DND-41 (cell line): Measurements from ENCODE around the gene EDN3.

ENCODE experiments used
- ATAC-seq: fragments of 200-7000 bp; cut with Tn5 transposase; 3 replicates; pipeline ENCODE4 v1.9.1; 2021; ENCODE audit warnings: low read depth; ENCODE audit not compliant: insufficient read depth
- DNase-seq: peaks from one replicate; pipeline ENCODE4 v3.0.0-alpha.2; 2020
- H2AFZ ChIP-seq: 2 replicates; pipeline ENCODE4 v1.6.0; 2012; ENCODE audit warnings: low read depth, low read length
- H3K27ac ChIP-seq: 2 replicates; pipeline ENCODE4 v1.5.1; 2012; ENCODE audit warnings: low read length, inconsistent platforms
- H3K27me3 ChIP-seq: fragments of 200-600 bp; sonication (generic); 2 replicates; pipeline ENCODE4 v1.6.0; 2012; ENCODE audit warnings: low read length, mild to moderate bottlenecking, inconsistent platforms; ENCODE audit not compliant: insufficient read depth, poor library complexity
- H3K36me3 ChIP-seq: 2 replicates; pipeline ENCODE4 v1.5.1; 2012; ENCODE audit warnings: low read length, inconsistent platforms; ENCODE audit not compliant: insufficient read depth
- H3K4me1 ChIP-seq: 2 replicates; pipeline ENCODE4 v1.5.1; 2012; ENCODE audit warnings: mild to moderate bottlenecking, low read length; ENCODE audit not compliant: insufficient read depth
- H3K4me2 ChIP-seq: 2 replicates; pipeline ENCODE4 v1.6.0; 2012; ENCODE audit warnings: mild to moderate bottlenecking, moderate library complexity, low read length, inconsistent platforms; ENCODE audit not compliant: insufficient read depth
- H3K4me3 ChIP-seq, 2 experiments: fragments of 200-600 bp in 1 of 2; shearing (Covaris generic) in 1 of 2; 2 replicates each; pipeline ENCODE4 v1.5.1; 2012 to 2016; ENCODE audit warnings: inconsistent platforms in 2 of 2, low read length in 2 of 2, mild to moderate bottlenecking in 2 of 2, low read depth in 1 of 2, moderate library complexity in 1 of 2
- H3K79me2 ChIP-seq: 2 replicates; pipeline ENCODE4 v1.6.0; 2012; ENCODE audit warnings: low read length, inconsistent platforms; ENCODE audit not compliant: insufficient read depth
- H3K9ac ChIP-seq: 2 replicates; pipeline ENCODE4 v1.6.0; 2012; ENCODE audit warnings: low read depth, mild to moderate bottlenecking, inconsistent platforms, low read length, moderate library complexity
- H3K9me3 ChIP-seq: 2 replicates; pipeline ENCODE4 v1.5.1; 2012; ENCODE audit warnings: low read length, moderate library complexity, mild to moderate bottlenecking, inconsistent platforms; ENCODE audit not compliant: insufficient read depth, severe bottlenecking
- H4K20me1 ChIP-seq: 2 replicates; pipeline ENCODE4 v1.6.0; 2012; ENCODE audit warnings: low read length; ENCODE audit not compliant: insufficient read depth
- EZH2 ChIP-seq: IDR thresholded peaks from 3 replicates; pipeline ENCODE4 v1.6.1; 2012; ENCODE audit warnings: borderline replicate concordance, low read depth, mild to moderate bottlenecking, moderate library complexity, low read length, inconsistent platforms; ENCODE audit not compliant: severe bottlenecking
- TF ChIP-seq, protein P1 (sequence below): IDR thresholded peaks from 2 replicates; pipeline ENCODE4 v1.5.1; 2012; ENCODE audit warnings: borderline replicate concordance, low read length, moderate library complexity, mild to moderate bottlenecking; ENCODE audit not compliant: poor library complexity, severe bottlenecking; ENCODE audit errors: extremely low read depth

Gene EDN3

DNA sequence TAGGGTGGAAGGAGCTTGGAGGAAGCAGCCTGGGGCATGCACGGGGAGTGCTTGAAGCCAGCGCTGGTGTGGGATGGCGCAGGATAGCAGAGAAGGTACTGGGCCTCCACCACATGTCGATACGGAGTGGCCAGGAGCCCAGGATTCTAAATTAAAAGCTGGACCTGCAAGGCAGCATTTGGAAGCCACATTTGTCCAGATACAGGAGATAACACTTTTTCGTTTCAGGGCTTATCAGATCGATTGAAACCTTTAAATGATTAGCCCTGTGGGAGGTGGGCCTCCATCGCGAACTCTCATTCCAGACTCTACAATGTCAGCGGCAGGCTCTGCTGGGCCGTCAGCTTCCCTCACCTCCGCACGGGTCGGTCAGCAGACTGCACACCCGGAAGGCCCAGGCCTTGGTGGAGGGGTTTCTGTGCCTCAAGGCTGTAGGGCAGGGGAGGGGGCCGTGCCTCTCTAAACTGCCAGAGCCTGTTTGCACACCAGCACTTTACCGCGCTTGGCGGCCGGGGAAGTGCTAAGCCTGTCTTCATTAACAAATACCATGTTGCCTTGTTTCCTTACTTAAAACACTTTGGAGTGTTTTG is 17.9 kb downstream of the EDN3 start:
- peaks cover 8% of the 10 kb centered on the region for H3K27me3 ChIP-seq
- H2AFZ ChIP-seq: no peak overlapping the region
- no peak overlapping the region for H3K9ac ChIP-seq
- peaks cover 2% of the 10 kb centered on the region; the same call in 1 of the 2 replicates for H4K20me1 ChIP-seq
- H3K4me3 ChIP-seq: no peak overlapping the region
- no peak for ATAC-seq
- no peak overlapping the region for H3K27ac ChIP-seq
- H3K9me3 ChIP-seq: no peaks in the 10 kb centered on the region
- H3K4me1 ChIP-seq: no peaks in the 10 kb centered on the region
- TF ChIP-seq, protein P1, sequence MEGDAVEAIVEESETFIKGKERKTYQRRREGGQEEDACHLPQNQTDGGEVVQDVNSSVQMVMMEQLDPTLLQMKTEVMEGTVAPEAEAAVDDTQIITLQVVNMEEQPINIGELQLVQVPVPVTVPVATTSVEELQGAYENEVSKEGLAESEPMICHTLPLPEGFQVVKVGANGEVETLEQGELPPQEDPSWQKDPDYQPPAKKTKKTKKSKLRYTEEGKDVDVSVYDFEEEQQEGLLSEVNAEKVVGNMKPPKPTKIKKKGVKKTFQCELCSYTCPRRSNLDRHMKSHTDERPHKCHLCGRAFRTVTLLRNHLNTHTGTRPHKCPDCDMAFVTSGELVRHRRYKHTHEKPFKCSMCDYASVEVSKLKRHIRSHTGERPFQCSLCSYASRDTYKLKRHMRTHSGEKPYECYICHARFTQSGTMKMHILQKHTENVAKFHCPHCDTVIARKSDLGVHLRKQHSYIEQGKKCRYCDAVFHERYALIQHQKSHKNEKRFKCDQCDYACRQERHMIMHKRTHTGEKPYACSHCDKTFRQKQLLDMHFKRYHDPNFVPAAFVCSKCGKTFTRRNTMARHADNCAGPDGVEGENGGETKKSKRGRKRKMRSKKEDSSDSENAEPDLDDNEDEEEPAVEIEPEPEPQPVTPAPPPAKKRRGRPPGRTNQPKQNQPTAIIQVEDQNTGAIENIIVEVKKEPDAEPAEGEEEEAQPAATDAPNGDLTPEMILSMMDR: no peak
- no peak for TF ChIP-seq EZH2
- H3K79me2 ChIP-seq: no peaks in the 10 kb centered on the region
- no peak overlapping the region for H3K4me2 ChIP-seq
- H3K36me3 ChIP-seq: no peaks in the 10 kb centered on the region
- no peak for DNase-seq

DNA sequence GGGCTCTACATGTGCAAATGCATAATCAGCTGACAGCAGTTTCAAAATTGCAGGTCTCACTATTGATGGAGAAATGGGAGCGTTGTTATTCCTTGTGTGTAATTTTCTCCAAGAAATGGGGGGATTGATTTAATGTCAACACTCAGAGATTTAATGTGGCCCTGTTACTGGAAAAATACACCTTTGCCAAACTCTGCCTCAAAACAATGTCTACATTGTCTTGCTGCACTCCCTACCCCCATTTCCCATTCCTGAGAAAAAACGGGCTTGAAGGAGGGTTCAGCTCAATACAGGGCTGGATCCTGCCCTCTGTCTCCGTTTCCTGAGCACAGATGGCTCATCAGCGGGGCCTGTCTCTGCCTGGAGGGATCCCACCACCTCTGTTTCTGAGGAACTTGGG is 18.4 kb downstream of the EDN3 start:
- Histone ChIP-seq H4K20me1 (peaks cover 2% of the 10 kb centered on the region; the same call in 1 of the 2 replicates), H3K4me2 (no peak overlapping the region), H3K27ac (no peak overlapping the region), H3K9ac (no peak overlapping the region), H2AFZ (no peak overlapping the region), H3K27me3 (peaks cover 10% of the 10 kb centered on the region), H3K9me3 (no peaks in the 10 kb centered on the region), H3K4me1 (no peaks in the 10 kb centered on the region), H3K4me3 (no peak overlapping the region), H3K79me2 (no peaks in the 10 kb centered on the region), H3K36me3 (no peaks in the 10 kb centered on the region)
- ATAC-seq (no peak), DNase-seq (no peak)
- TF ChIP-seq, protein P1: no peak
- no peak for TF ChIP-seq EZH2

DNA sequence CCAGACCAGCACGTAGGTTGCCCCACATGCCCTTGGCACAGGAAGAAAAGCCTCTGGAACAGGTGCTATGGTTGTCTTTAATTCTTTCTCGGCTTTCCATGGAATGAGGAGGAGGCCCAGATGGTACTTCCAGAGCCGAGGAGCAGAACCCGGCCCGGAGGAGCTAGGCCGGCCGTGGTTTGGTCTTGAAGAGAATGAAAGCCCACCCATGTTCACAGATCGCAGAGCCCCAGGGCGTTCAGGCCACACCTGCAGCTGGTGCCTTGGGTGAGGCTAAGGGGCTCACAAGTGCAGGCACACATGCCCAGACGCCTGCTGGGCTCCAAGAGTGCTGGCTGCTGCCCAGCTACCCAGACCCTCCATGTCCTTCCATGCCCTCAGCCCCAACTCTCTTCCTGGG is 20.0 kb downstream of the EDN3 start:
- ATAC-seq (no peak), DNase-seq (no peak)
- Histone ChIP-seq H2AFZ (no peak overlapping the region), H3K9me3 (no peaks in the 10 kb centered on the region), H3K9ac (no peak overlapping the region), H3K4me2 (no peak overlapping the region), H3K27ac (no peak overlapping the region), H3K36me3 (no peaks in the 10 kb centered on the region), H3K27me3 (peaks cover 12% of the 10 kb centered on the region), H3K79me2 (no peaks in the 10 kb centered on the region), H3K4me1 (no peaks in the 10 kb centered on the region), H4K20me1 (peaks cover 2% of the 10 kb centered on the region; the same call in 1 of the 2 replicates), H3K4me3 (no peak overlapping the region)
- TF ChIP-seq, protein P1: no peak
- no peak for TF ChIP-seq EZH2
